ENCODE results near the gene CNOT6.

GRCh38 chr5:180623411-180623834 lies 129.2 kb downstream of the CNOT6 start:
- TF ChIP-seq CTCF (IDR thresholded peaks at IDR 0.05) (no peak), POLR2A (IDR thresholded peaks at IDR 0.05) (no peak)

Data from lower leg skin (tissue), 3 donors.